ENCODE data around the gene ZNF644.

- TF ChIP-seq CTCF (IDR thresholded peaks at IDR 0.05): no peak
- TF ChIP-seq EZH2 (IDR thresholded peaks at IDR 0.05; ENCODE audit: borderline replicate concordance, insufficient read depth, low read depth, low read length, poor library complexity, severe bottlenecking): no peak
These were observed 34.0 kb downstream of the ZNF644 start for GRCh38 chr1:90987841-90988240.
